ENCODE measurements around the gene ULK4. TPM values are rescaled to one million over a fixed set of nuclear protein-coding genes. Genes with fewer than 3 reads are reported as not detected.

ULK4 gene
- total RNA-seq, 1 experiment from 2014 or later: 4.2 TPM

DNA sequence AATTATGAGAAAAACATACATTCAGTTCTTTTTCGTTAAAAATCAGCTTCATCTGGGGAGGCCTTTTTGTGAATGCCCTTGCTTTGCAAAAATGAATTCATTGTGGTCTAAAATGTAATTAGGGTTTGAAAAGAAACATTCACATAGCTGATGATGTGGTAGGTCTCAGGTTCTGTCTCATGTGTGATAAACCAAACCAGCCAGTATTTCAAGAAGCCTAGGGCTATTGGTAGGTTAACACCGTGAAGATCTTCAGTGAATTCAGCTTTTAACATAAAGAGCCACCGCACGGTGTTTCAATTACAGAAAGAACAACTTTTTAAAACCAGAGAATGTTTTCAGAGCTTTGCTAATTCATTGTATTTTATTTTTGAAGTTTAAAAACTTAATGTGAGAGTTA, 720.7 kb downstream of the ULK4 start:
- H3K27me3 Mint-ChIP-seq (ENCODE audit: insufficient read depth, unreplicated experiment): no peaks in the 10 kb centered on the region
- no peaks in the 10 kb centered on the region for H3K9me3 Mint-ChIP-seq (ENCODE audit: unreplicated experiment)
- ChIA-PET CTCF (no interaction called here), POLR2A (no interaction called here)
- H3K36me3 ChIP-seq (ENCODE audit: control insufficient read depth, insufficient read depth, low read length): peaks cover 3% of the 10 kb centered on the region; the same call in 1 of the 2 replicates
- no peak overlapping the region for H3K4me3 ChIP-seq (ENCODE audit: low read depth, low read length)
- TF ChIP-seq, protein P1, sequence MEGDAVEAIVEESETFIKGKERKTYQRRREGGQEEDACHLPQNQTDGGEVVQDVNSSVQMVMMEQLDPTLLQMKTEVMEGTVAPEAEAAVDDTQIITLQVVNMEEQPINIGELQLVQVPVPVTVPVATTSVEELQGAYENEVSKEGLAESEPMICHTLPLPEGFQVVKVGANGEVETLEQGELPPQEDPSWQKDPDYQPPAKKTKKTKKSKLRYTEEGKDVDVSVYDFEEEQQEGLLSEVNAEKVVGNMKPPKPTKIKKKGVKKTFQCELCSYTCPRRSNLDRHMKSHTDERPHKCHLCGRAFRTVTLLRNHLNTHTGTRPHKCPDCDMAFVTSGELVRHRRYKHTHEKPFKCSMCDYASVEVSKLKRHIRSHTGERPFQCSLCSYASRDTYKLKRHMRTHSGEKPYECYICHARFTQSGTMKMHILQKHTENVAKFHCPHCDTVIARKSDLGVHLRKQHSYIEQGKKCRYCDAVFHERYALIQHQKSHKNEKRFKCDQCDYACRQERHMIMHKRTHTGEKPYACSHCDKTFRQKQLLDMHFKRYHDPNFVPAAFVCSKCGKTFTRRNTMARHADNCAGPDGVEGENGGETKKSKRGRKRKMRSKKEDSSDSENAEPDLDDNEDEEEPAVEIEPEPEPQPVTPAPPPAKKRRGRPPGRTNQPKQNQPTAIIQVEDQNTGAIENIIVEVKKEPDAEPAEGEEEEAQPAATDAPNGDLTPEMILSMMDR (IDR thresholded peaks at IDR 0.05; ENCODE audit: insufficient read depth in 1 of 2, low read depth in 1 of 2, low read length in 1 of 2, severe bottlenecking in 1 of 2, unreplicated experiment in 1 of 2): no peak
- no peaks in the 10 kb centered on the region for H3K9me3 ChIP-seq
- intact Hi-C loops (cut with micrococcal nuclease; ENCODE audit: unreplicated experiment): no loop called here
- H3K4me3 Mint-ChIP-seq (ENCODE audit: unreplicated experiment): no peak overlapping the region
- BruUV-seq (replicated peaks): no TSS peak
- no peaks in the 10 kb centered on the region for H3K27me3 ChIP-seq (replicated peaks; ENCODE audit: control insufficient read depth, insufficient read depth, low read length)
- peaks cover 5% of the 10 kb centered on the region for H3K4me1 Mint-ChIP-seq (ENCODE audit: low read depth, unreplicated experiment)
- H3K36me3 Mint-ChIP-seq (ENCODE audit: insufficient read depth, unreplicated experiment): peaks cover 91% of the 10 kb centered on the region
- no peak overlapping the region for H3K27ac Mint-ChIP-seq (ENCODE audit: unreplicated experiment)
- H3K4me1 ChIP-seq: no peaks in the 10 kb centered on the region
- no peak for DNase-seq

DNA sequence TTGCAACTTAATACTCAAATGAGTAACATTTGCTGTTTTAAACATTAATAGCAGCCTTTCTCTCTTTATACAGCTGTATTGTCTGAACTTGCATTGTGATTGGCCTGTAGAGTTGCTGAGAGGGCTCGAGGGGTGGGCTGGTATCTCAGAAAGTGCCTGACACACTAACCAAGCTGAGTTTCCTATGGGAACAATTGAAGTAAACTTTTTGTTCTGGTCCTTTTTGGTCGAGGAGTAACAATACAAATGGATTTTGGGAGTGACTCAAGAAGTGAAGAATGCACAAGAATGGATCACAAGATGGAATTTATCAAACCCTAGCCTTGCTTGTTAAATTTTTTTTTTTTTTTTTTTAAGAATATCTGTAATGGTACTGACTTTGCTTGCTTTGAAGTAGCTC, 722.3 kb downstream of the ULK4 start:
- POLR2A ChIA-PET: no interaction called here
- no peak overlapping the region for H3K4me3 Mint-ChIP-seq (ENCODE audit: unreplicated experiment)
- BruUV-seq (replicated peaks): no TSS peak
- Histone ChIP-seq H3K36me3 (ENCODE audit: control insufficient read depth, insufficient read depth, low read length) (peaks cover 3% of the 10 kb centered on the region; the same call in 1 of the 2 replicates), H3K4me3 (ENCODE audit: low read depth, low read length) (no peak overlapping the region), H3K27me3 (replicated peaks; ENCODE audit: control insufficient read depth, insufficient read depth, low read length) (no peaks in the 10 kb centered on the region), H3K4me1 (no peaks in the 10 kb centered on the region), H3K9me3 (no peaks in the 10 kb centered on the region)
- H3K36me3 Mint-ChIP-seq (ENCODE audit: insufficient read depth, unreplicated experiment): peaks cover 100% of the 10 kb centered on the region
- H3K27ac Mint-ChIP-seq (ENCODE audit: unreplicated experiment): no peak overlapping the region
- DNase-seq: no peak
- H3K27me3 Mint-ChIP-seq (ENCODE audit: insufficient read depth, unreplicated experiment): no peaks in the 10 kb centered on the region
- H3K9me3 Mint-ChIP-seq (ENCODE audit: unreplicated experiment): no peaks in the 10 kb centered on the region
- intact Hi-C loops (cut with micrococcal nuclease; ENCODE audit: unreplicated experiment): no loop called here
- H3K4me1 Mint-ChIP-seq (ENCODE audit: low read depth, unreplicated experiment): peaks cover 5% of the 10 kb centered on the region
- CTCF ChIA-PET: interaction anchor here (0.7 kb wide), 2 partner anchors 11 to 477 kb away, joined by 3 read pairs; no protein-coding TSS in a partner anchor
- TF ChIP-seq, protein P1 (IDR thresholded peaks at IDR 0.05; ENCODE audit: insufficient read depth in 1 of 2, low read depth in 1 of 2, low read length in 1 of 2, severe bottlenecking in 1 of 2, unreplicated experiment in 1 of 2): no peak

DNA sequence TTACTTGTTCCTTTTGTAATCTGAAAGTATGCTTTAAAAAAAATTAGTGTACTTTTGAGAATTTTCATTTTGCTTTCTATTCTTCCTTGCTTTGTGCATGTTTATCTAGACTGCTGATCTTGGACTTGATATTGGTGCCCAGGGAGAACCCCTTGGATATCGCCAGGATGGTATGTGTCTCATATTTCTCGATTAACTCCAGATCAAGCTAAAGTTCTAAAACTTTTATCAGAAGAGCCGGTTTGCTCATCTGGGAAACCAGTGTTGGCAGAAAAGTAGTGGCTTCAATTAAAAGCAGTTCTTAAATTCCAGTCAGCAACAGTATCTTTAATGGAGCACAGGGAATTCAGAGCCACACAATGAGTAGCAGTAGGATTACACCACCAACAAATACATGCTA, 724.0 kb downstream of the ULK4 start:
- Mint-ChIP-seq H3K4me1 (ENCODE audit: low read depth, unreplicated experiment) (peaks cover 5% of the 10 kb centered on the region), H3K4me3 (ENCODE audit: unreplicated experiment) (no peak overlapping the region), H3K27ac (ENCODE audit: unreplicated experiment) (no peak overlapping the region), H3K36me3 (ENCODE audit: insufficient read depth, unreplicated experiment) (peaks cover 100% of the 10 kb centered on the region), H3K9me3 (ENCODE audit: unreplicated experiment) (no peaks in the 10 kb centered on the region), H3K27me3 (ENCODE audit: insufficient read depth, unreplicated experiment) (no peaks in the 10 kb centered on the region)
- POLR2A ChIA-PET: no interaction called here
- peaks cover 3% of the 10 kb centered on the region; the same call in 1 of the 2 replicates for H3K36me3 ChIP-seq (ENCODE audit: control insufficient read depth, insufficient read depth, low read length)
- TF ChIP-seq, protein P1 (IDR thresholded peaks at IDR 0.05; ENCODE audit: insufficient read depth in 1 of 2, low read depth in 1 of 2, low read length in 1 of 2, severe bottlenecking in 1 of 2, unreplicated experiment in 1 of 2): no peak
- CTCF ChIA-PET: no interaction called here
- no peak for DNase-seq
- H3K9me3 ChIP-seq: no peaks in the 10 kb centered on the region
- BruUV-seq (replicated peaks): no TSS peak
- intact Hi-C loops (cut with micrococcal nuclease; ENCODE audit: unreplicated experiment): no loop called here
- no peaks in the 10 kb centered on the region for H3K27me3 ChIP-seq (replicated peaks; ENCODE audit: control insufficient read depth, insufficient read depth, low read length)
- H3K4me1 ChIP-seq: no peaks in the 10 kb centered on the region
- H3K4me3 ChIP-seq (ENCODE audit: low read depth, low read length): no peak overlapping the region
